IMR-90 (cell line): ENCODE results near the gene MAP1LC3B. TPM values are rescaled to one million over a fixed set of nuclear protein-coding genes. Genes with fewer than 3 reads are reported as not detected.

ENCODE experiments used
- ATAC-seq: fragments of 200-7000 bp; cut with Tn5 transposase; 2 replicates; pipeline ENCODE4 v1.9.1; 2020; ENCODE audit warnings: low read depth, mild to moderate bottlenecking, moderate library complexity
- BruUV-seq: library from RNA; stranded (reverse); fragments of 400-500 nt; replicated peaks from 2 replicates; lab custom pipeline; 2021; lab: Mats Ljungman, UMichigan
- CTCF ChIA-PET: fragments of 300-600 bp; formaldehyde crosslinking; extraction: SDS; loops from one replicate; lab custom pipeline; 2021; ENCODE audit warnings: antibody characterized with exemption; lab: Yijun Ruan, JAX
- POLR2A ChIA-PET: fragments of 300-600 bp; sonication (Branson Sonifier 250); formaldehyde crosslinking; loops from one replicate; lab custom pipeline; 2022; ENCODE audit warnings: antibody characterized with exemption; ENCODE audit not compliant: unreplicated experiment; lab: Charles Lee
- DNase-seq: peaks from one replicate; pipeline ENCODE4 v3.0.0; 2013
- H2AFZ ChIP-seq: replicated peaks from 2 replicates; pipeline ENCODE3; 2013; ENCODE audit warnings: low read length, mild to moderate bottlenecking; ENCODE audit not compliant: poor library complexity
- H2AK5ac ChIP-seq: 2 replicates; pipeline ENCODE4 v1.6.1; 2013; ENCODE audit warnings: low read depth, low read length, inconsistent platforms
- H2AK9ac ChIP-seq: replicated peaks from 2 replicates; pipeline ENCODE3; 2013; ENCODE audit warnings: mild to moderate bottlenecking, low read depth, low read length, moderate library complexity; ENCODE audit not compliant: poor library complexity
- H2BK120ac ChIP-seq: 2 replicates; pipeline ENCODE4 v1.6.1; 2013; ENCODE audit warnings: low read depth, low read length, inconsistent platforms
- H2BK15ac ChIP-seq: 3 replicates; pipeline ENCODE4 v1.6.1; 2013; ENCODE audit warnings: low read depth, low read length, inconsistent platforms
- H2BK20ac ChIP-seq: 2 replicates; pipeline ENCODE4 v1.6.1; 2013; ENCODE audit warnings: low read depth, mild to moderate bottlenecking, inconsistent platforms, low read length, moderate library complexity
- H2BK5ac ChIP-seq: 2 replicates; pipeline ENCODE4 v1.6.1; 2013; ENCODE audit warnings: mild to moderate bottlenecking, low read depth, low read length, inconsistent platforms; ENCODE audit not compliant: poor library complexity, severe bottlenecking
- H3K14ac ChIP-seq: replicated peaks from 2 replicates; pipeline ENCODE4 v1.6.1; 2013; ENCODE audit warnings: low read depth, low read length, inconsistent platforms
- H3K18ac ChIP-seq: 2 replicates; pipeline ENCODE4 v1.6.1; 2013; ENCODE audit warnings: low read depth, low read length, control low read depth
- H3K23ac ChIP-seq: 2 replicates; pipeline ENCODE4 v1.6.1; 2013; ENCODE audit warnings: low read depth, low read length, inconsistent platforms
- H3K27ac ChIP-seq: 2 replicates; pipeline ENCODE4 v1.5.1; 2013; ENCODE audit warnings: mild to moderate bottlenecking, control low read depth, low read length; ENCODE audit not compliant: insufficient read depth
- H3K27me3 ChIP-seq: 2 replicates; pipeline ENCODE4 v1.6.1; 2013; ENCODE audit warnings: low read length; ENCODE audit not compliant: control insufficient read depth, insufficient read depth
- H3K36me3 ChIP-seq: 2 replicates; pipeline ENCODE4 v1.6.1; 2013; ENCODE audit warnings: low read length, mixed read lengths; ENCODE audit not compliant: control insufficient read depth, insufficient read depth
- H3K4ac ChIP-seq: 2 replicates; pipeline ENCODE4 v1.6.1; 2013; ENCODE audit warnings: low read depth, low read length, inconsistent platforms
- H3K4me1 ChIP-seq: 2 replicates; pipeline ENCODE4 v1.6.1; 2013; ENCODE audit warnings: low read length, mixed read lengths; ENCODE audit not compliant: control insufficient read depth, insufficient read depth
- H3K4me2 ChIP-seq: 2 replicates; pipeline ENCODE4 v1.6.1; 2013; ENCODE audit warnings: low read depth, mild to moderate bottlenecking, control low read depth, low read length, moderate library complexity
- H3K4me3 ChIP-seq: 2 replicates; pipeline ENCODE4 v1.5.1; 2013; ENCODE audit warnings: low read depth, mild to moderate bottlenecking, control low read depth, low read length, moderate library complexity; ENCODE audit not compliant: insufficient read depth
- H3K56ac ChIP-seq: 2 replicates; pipeline ENCODE4 v1.6.1; 2013; ENCODE audit warnings: low read length, inconsistent platforms; ENCODE audit not compliant: insufficient read depth; ENCODE audit errors: extremely low read depth
- H3K79me1 ChIP-seq, 2 experiments: 2 replicates each; pipeline ENCODE4 v1.6.1; 2013; ENCODE audit warnings: low read length in 2 of 2, inconsistent platforms in 1 of 2, low read depth in 1 of 2
- H3K9ac ChIP-seq: 2 replicates; pipeline ENCODE4 v1.6.1; 2013; ENCODE audit warnings: low read depth, low read length, control low read depth
- H3K9me1 ChIP-seq: 2 replicates; pipeline ENCODE4 v1.6.1; 2013; ENCODE audit warnings: low read length, inconsistent platforms; ENCODE audit not compliant: insufficient read depth
- H3K9me3 ChIP-seq: 2 replicates; pipeline ENCODE4 v1.6.1; 2013; ENCODE audit warnings: low read length; ENCODE audit not compliant: control insufficient read depth, insufficient read depth
- H4K20me1 ChIP-seq: 2 replicates; pipeline ENCODE4 v1.6.1; 2013; ENCODE audit warnings: low read length, inconsistent platforms; ENCODE audit not compliant: insufficient read depth
- H4K5ac ChIP-seq: 2 replicates; pipeline ENCODE4 v1.6.1; 2013; ENCODE audit warnings: mild to moderate bottlenecking, low read depth, low read length, control low read depth
- H4K8ac ChIP-seq, 2 experiments: 2 replicates each; pipeline ENCODE4 v1.6.1; 2013; ENCODE audit warnings: low read depth in 2 of 2, low read length in 2 of 2, control low read depth in 1 of 2, inconsistent platforms in 1 of 2
- H4K91ac ChIP-seq: 2 replicates; pipeline ENCODE4 v1.6.1; 2013; ENCODE audit warnings: low read depth, low read length, inconsistent platforms; ENCODE audit not compliant: insufficient read depth
- CEBPB ChIP-seq: IDR thresholded peaks from 2 replicates; pipeline ENCODE4 v1.6.1; 2012; ENCODE audit warnings: low read depth, low read length, improper control_type of control experiment
- CHD1 ChIP-seq: IDR thresholded peaks from 2 replicates; pipeline ENCODE4 v1.6.1; 2012; ENCODE audit warnings: low read depth, low read length, improper control_type of control experiment
- CTCF ChIP-seq: conservative IDR thresholded peaks from 2 replicates; pipeline ENCODE4 v1.5.1; 2012; ENCODE audit warnings: mild to moderate bottlenecking, low read depth, low read length, improper control_type of control experiment
- FOS ChIP-seq: fragments of 150-350 bp; IDR thresholded peaks from 2 replicates; pipeline ENCODE4 v1.6.1; 2016; ENCODE audit warnings: low read depth, low read length
- MAZ ChIP-seq: IDR thresholded peaks from 2 replicates; pipeline ENCODE4 v1.6.1; 2012; ENCODE audit warnings: low read depth, mild to moderate bottlenecking, low read length, improper control_type of control experiment, moderate library complexity, borderline replicate concordance
- MXI1 ChIP-seq: IDR thresholded peaks from 2 replicates; pipeline ENCODE4 v1.6.1; 2012; ENCODE audit warnings: low read depth, mild to moderate bottlenecking, low read length, moderate library complexity, borderline replicate concordance
- POLR2A ChIP-seq: IDR thresholded peaks from 2 replicates; pipeline ENCODE4 v1.6.1; 2012; ENCODE audit warnings: mild to moderate bottlenecking, low read depth, low read length
- RCOR1 ChIP-seq: IDR thresholded peaks from 2 replicates; pipeline ENCODE4 v1.6.1; 2012; ENCODE audit warnings: mild to moderate bottlenecking, low read length, improper control_type of control experiment; ENCODE audit not compliant: insufficient replicate concordance
- RFX5 ChIP-seq: IDR thresholded peaks from 2 replicates; pipeline ENCODE4 v1.8.0; 2012; ENCODE audit warnings: low read depth, mild to moderate bottlenecking, low read length, moderate library complexity
- SMC3 ChIP-seq: fragments of 150-350 bp; IDR thresholded peaks from 2 replicates; pipeline ENCODE4 v1.6.1; 2016; ENCODE audit warnings: low read depth, mild to moderate bottlenecking, antibody characterized with exemption, low read length, moderate library complexity
- USF2 ChIP-seq: fragments of 150-350 bp; IDR thresholded peaks from 2 replicates; pipeline ENCODE4 v1.6.1; 2017; ENCODE audit warnings: mild to moderate bottlenecking, antibody characterized with exemption, low read length, low read depth
- WGBS, 2 experiments: methylation state at CpG; one replicate each; pipeline versions ENCODE4 v1.1.5 to v1.1.7; 2013; ENCODE audit warnings: missing lambda C conversion rate in 2 of 2; ENCODE audit not compliant: insufficient read length in 1 of 2; ENCODE audit errors: extremely low coverage in 2 of 2; 5-methylcytosine and 5-hydroxymethylcytosine counted together
- dilution Hi-C: fragments of 300-500 bp; cut with HindIII; formaldehyde crosslinking; loops from one replicate; pipeline ENCODE4 v1.14.3; 2018; ENCODE audit warnings: low sequenced_read_pairs; ENCODE audit not compliant: unreplicated experiment
- in situ Hi-C: fragments of 300-500 bp; cut with MboI; formaldehyde crosslinking; loops from 3 replicates; pipeline ENCODE4 v1.14.3; 2019; ENCODE audit warnings: low sequenced_read_pairs, inconsistent platforms, mixed read lengths
- intact Hi-C: fragments of 100-400 bp; cut with micrococcal nuclease; formaldehyde crosslinking; loops from 2 replicates; pipeline ENCODE4 v1.10.0; 2022
- polyA plus RNA-seq, 3 experiments: library from polyadenylated mRNA; depleted of rRNA; stranded (reverse); fragments of >200 nt; gene quantifications; 2 replicates each; pipeline ENCODE4 v1.2.3, GENCODE V29; 2012; ENCODE audit warnings: low replicate concordance in 1 of 3
- total RNA-seq: library from RNA; depleted of rRNA; stranded (reverse); fragments of >200 nt; gene quantifications from 2 replicates; pipeline ENCODE4 v1.2.3, GENCODE V29; 2012

The MAP1LC3B gene
- total and polyA plus RNA-seq, 2 of the 4 experiments (the other 2 are of a cell fraction): 23.5 to 57.7 TPM

GRCh38 chr16:87418216-87418615 lies 26.1 kb downstream of the MAP1LC3B start:
- Histone ChIP-seq H2AK5ac (no peak overlapping the region), H3K27ac (no peak overlapping the region), H2BK120ac (no peak overlapping the region), H2AFZ (no peak overlapping the region), H3K79me1 (peaks cover 0 to 10% of the 10 kb centered on the region in 2 experiments; a peak in 2 of 4 replicates), H3K36me3 (peaks cover 49% of the 10 kb centered on the region), H3K18ac (no peak overlapping the region), H2BK20ac (no peak overlapping the region), H4K91ac (no peak overlapping the region), H3K4ac (no peak overlapping the region), H4K5ac (no peak overlapping the region), H3K9me1 (no peaks in the 10 kb centered on the region; the same call in 1 of the 2 replicates), H4K8ac (no peak overlapping the region), H2BK15ac (no peak overlapping the region), H2AK9ac (no peak overlapping the region), H3K23ac (no peak overlapping the region), H3K14ac (no peak overlapping the region), H3K56ac (no peak overlapping the region), H3K9me3 (no peaks in the 10 kb centered on the region), H2BK5ac (no peak overlapping the region), H3K9ac (no peak overlapping the region), H3K4me2 (no peak overlapping the region), H4K20me1 (peaks cover 11% of the 10 kb centered on the region), H3K4me3 (no peak overlapping the region), H3K27me3 (no peaks in the 10 kb centered on the region), H3K4me1 (no peaks in the 10 kb centered on the region)
- intact Hi-C loops (loop anchor here (5.0 kb wide), 1 partner anchor 349 kb away; the partner anchor contains the start of gene KLHDC4), in situ Hi-C loops (loop anchor here (5.0 to 25.0 kb wide), 2 partner anchors 219 to 344 kb away; partner anchors contain the start of gene KLHDC4), dilution Hi-C loops (no loop called here)
- ChIA-PET POLR2A (no interaction called here), CTCF (no interaction called here)
- no TSS peak for BruUV-seq
- DNase-seq (no peak), ATAC-seq (no peak)
- 98% methylated on average over 9 of the region's 18 CpGs; no CpG with 5 or more reads in 1 of the 2 experiments for WGBS, 2 experiments
- TF ChIP-seq MXI1 (no peak), SMC3 (no peak), FOS (no peak), CEBPB (no peak), RCOR1 (no peak), RFX5 (no peak), CTCF (no peak), MAZ (no peak), USF2 (no peak), POLR2A (no peak), CHD1 (no peak)
